Measurements from ENCODE around the gene ADAM15. TPM values are rescaled to one million over a fixed set of nuclear protein-coding genes. Genes with fewer than 3 reads are reported as not detected.

Gene ADAM15
- total RNA-seq, 4 donors from 2014 or later, result 51.3 to 75.5 (median 65.6) TPM

DNA sequence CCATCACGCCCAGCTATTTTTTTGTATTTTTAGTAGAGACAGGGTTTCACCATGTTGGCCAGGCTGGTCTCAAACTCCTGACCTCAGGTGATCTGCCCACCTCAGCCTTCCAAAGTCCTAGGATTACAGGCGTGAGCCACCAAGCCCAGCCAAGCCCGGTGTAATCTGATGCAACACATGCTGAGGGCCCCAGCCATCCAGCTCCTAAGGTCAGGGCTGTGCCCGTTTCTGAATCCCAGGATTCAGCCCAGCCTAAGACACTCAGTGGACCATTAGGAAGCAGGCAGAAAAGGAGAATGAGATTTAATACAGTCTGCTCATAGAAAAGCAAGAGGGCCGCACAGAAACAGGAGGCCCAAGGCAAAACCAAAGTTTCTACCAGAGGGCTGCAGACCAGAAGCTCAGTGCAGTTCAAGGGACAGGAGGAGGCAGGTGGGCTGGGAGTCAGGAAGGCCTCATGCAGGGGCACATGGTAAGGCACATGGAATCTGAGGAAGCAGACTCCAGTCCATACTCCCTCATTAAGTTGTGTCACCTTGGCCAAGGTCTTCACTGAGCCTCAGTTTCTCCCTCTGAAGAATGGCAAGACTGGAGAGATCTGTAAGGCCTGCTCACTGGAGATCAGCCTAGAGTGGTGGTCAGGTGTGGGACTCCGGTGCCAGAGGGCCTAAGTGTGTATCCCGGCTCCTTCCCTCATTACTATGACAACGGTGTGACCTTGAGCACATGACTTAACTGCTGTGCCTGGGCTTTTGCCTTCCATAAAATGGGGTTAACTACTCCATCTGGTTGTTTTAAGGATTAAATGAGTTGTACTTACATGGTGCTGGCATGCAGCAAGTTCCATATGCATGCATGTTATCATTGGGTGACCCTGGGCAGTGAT, 2.4 kb upstream of the ADAM15 start:
- Histone ChIP-seq H3K4me3 (replicated peaks in 1 of 3) (no peak overlapping the region), H3K36me3 (no peaks in the 10 kb centered on the region), H3K27me3 (no peaks in the 10 kb centered on the region), H3K9me3 (no peaks in the 10 kb centered on the region), H3K4me1 (peaks cover 9 to 38% of the 10 kb centered on the region in 2 donors), H3K27ac (no peak overlapping the region)
- no peak for TF ChIP-seq POLR2A (IDR thresholded peaks at IDR 0.05)
- no peak for TF ChIP-seq CTCF (IDR thresholded peaks at IDR 0.05)
- intact Hi-C loops (cut with DNase I), result loop anchor here (5.0 kb wide), 1 partner anchor 34 kb away; no protein-coding TSS in a partner anchor
- WGBS, 2 donors, result 89 to 96% methylated on average over 8 of the region's 8 CpGs
- DNase-seq, result no peak

- H3K27me3 ChIP-seq, result no peaks in the 10 kb centered on the region
- H3K36me3 ChIP-seq, result no peaks in the 10 kb centered on the region
- peak in 1 of 6 experiments; percentile 9 for TF ChIP-seq CTCF (IDR thresholded peaks at IDR 0.05)
- TF ChIP-seq POLR2A (IDR thresholded peaks at IDR 0.05), result no peak
- H3K27ac ChIP-seq, result peak overlapping the region in 2 of 3 donors; percentile 55 to 83
- 30 to 36% methylated on average over 10 of the region's 10 CpGs for WGBS, 2 donors
- intact Hi-C loops (cut with DNase I), result loop anchor here (5.0 kb wide), 2 partner anchors 32 to 78 kb away; partner anchors contain the start of genes CKS1B and SHC1
- no peaks in the 10 kb centered on the region for H3K9me3 ChIP-seq
- H3K4me3 ChIP-seq (replicated peaks in 1 of 3), result peak overlapping the region in 1 of 3 donors; percentile 56
- DNase-seq, result peak in 1 of 2 donors; percentile 28
- peaks cover 9 to 32% of the 10 kb centered on the region in 2 donors for H3K4me1 ChIP-seq
Measured at GRCh38 chr1:155049651-155050559, 1.2 kb upstream of the ADAM15 start.

- Histone ChIP-seq H3K9me3 (no peaks in the 10 kb centered on the region), H3K27ac (peak overlapping the region; percentile 67 to 73 (median 68)), H3K4me3 (replicated peaks in 1 of 3) (peak overlapping the region; percentile 54 to 56 (median 55)), H3K36me3 (peaks cover 0 to 6% of the 10 kb centered on the region in 2 donors), H3K27me3 (no peaks in the 10 kb centered on the region), H3K4me1 (peaks cover 9 to 28% of the 10 kb centered on the region in 2 donors)
- intact Hi-C loops (cut with DNase I), result loop anchor here (5.0 kb wide), 1 partner anchor 79 kb away; the partner anchor contains the start of genes CKS1B and SHC1
- 0 to 1% methylated on average over 6 to 15 of the region's 31 CpGs for WGBS, 2 donors
- no peak for DNase-seq
- peak; percentile 41 to 62 for TF ChIP-seq POLR2A (IDR thresholded peaks at IDR 0.05)
- no peak for TF ChIP-seq CTCF (IDR thresholded peaks at IDR 0.05)
Measured at GRCh38 chr1:155051342-155051776, 243 bp downstream of the ADAM15 start.

DNA sequence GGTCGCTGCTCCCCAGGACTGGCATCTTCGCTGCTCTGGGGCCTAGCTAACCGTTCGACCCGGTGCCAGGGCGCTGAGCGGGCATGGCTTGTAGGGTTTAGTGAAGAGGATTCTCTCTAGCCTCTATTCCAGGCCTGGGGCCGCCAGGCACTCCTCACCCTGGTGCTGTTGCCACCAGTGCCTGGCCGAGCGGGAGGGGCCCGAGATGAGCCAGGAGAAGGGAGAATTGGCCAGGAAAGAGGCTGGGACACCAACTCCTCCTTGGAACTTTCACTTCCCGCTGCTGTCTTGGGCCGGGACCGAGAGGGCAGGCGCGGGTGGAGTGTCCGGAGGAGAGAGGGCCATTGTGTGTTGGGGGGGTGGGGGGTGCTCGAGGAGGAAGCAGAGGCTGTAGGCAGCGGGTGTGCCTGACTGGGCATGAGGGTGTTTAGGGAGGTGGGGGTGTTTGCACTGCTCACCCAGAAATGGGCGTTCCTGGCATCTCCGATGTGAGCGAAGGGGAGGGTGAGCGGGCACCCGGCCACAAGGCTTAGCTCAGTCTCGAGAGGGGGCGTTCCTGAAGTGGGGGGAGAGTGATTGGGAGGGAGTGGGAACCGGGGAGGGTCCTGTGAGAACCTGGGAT, 772 bp downstream of the ADAM15 start:
- WGBS, 2 donors, result 0 to 3% methylated on average over 19 to 20 of the region's 27 CpGs
- intact Hi-C loops (cut with DNase I), result loop anchor here (5.0 kb wide), 1 partner anchor 80 kb away; the partner anchor contains the start of genes CKS1B and SHC1

More for the DNA sequence above, 772 bp downstream of the ADAM15 start:
- H3K36me3 ChIP-seq, result peaks cover 0 to 6% of the 10 kb centered on the region in 2 donors
- H3K9me3 ChIP-seq, result no peaks in the 10 kb centered on the region
- H3K4me1 ChIP-seq, result peaks cover 9 to 28% of the 10 kb centered on the region in 2 donors
- peak overlapping the region; percentile 67 to 73 (median 68) for H3K27ac ChIP-seq
- peak overlapping the region; percentile 54 to 56 (median 55) for H3K4me3 ChIP-seq (replicated peaks in 1 of 3)
- no peaks in the 10 kb centered on the region for H3K27me3 ChIP-seq
- peak; percentile 57 to 76 for DNase-seq
- TF ChIP-seq POLR2A (IDR thresholded peaks at IDR 0.05) (no peak), CTCF (IDR thresholded peaks at IDR 0.05) (no peak)
